Activated effector memory CD4-positive, alpha-beta T cell treated with Interleukin-2 at 50 U/mL for 16 hours (primary cell): Measurements from ENCODE around the gene WNT5A.

Experiments used
- DNase-seq: peaks from one replicate; pipeline ENCODE4 v3.0.0-alpha.2; 2020

Gene WNT5A

GRCh38 chr3:55480911-55481743, 6.0 kb downstream of the WNT5A start:
- DNase-seq, result no peak

- no peak for DNase-seq
These were observed 9.5 kb downstream of the WNT5A start for GRCh38 chr3:55477306-55478303.

- no peak for DNase-seq
These were observed 10.6 kb downstream of the WNT5A start for GRCh38 chr3:55476515-55476914.

- no peak for DNase-seq
These were observed 12.9 kb downstream of the WNT5A start for GRCh38 chr3:55474213-55474632.

GRCh38 chr3:55473788-55474187, 13.3 kb downstream of the WNT5A start:
- DNase-seq, result no peak

GRCh38 chr3:55471522-55472280, 15.4 kb downstream of the WNT5A start:
- no peak for DNase-seq

GRCh38 chr3:55471084-55471483, 16.0 kb downstream of the WNT5A start:
- no peak for DNase-seq

- DNase-seq, result no peak
These were observed 17.1 kb downstream of the WNT5A start for GRCh38 chr3:55469957-55470526.

GRCh38 chr3:55468251-55468650, 18.9 kb downstream of the WNT5A start:
- no peak for DNase-seq

- DNase-seq, result no peak
These were observed 20.0 kb downstream of the WNT5A start for GRCh38 chr3:55467099-55467498.

GRCh38 chr3:55466526-55466925, 20.6 kb downstream of the WNT5A start:
- no peak for DNase-seq

GRCh38 chr3:55461896-55462295, 25.2 kb downstream of the WNT5A start:
- DNase-seq, result no peak

GRCh38 chr3:55459838-55460237, 27.3 kb downstream of the WNT5A start:
- DNase-seq, result no peak

- no peak for DNase-seq
These were observed 28.8 kb downstream of the WNT5A start for GRCh38 chr3:55458181-55458790.

GRCh38 chr3:55455915-55456314, 31.2 kb downstream of the WNT5A start:
- DNase-seq, result no peak

GRCh38 chr3:55454611-55455010, 32.5 kb downstream of the WNT5A start:
- no peak for DNase-seq

GRCh38 chr3:55453886-55454496, 33.1 kb downstream of the WNT5A start:
- no peak for DNase-seq

GRCh38 chr3:55452886-55453285, 34.2 kb downstream of the WNT5A start:
- no peak for DNase-seq

- DNase-seq, result no peak
These were observed 37.6 kb downstream of the WNT5A start for GRCh38 chr3:55449527-55449926.

GRCh38 chr3:55446850-55447249, 40.3 kb downstream of the WNT5A start:
- no peak for DNase-seq

- no peak for DNase-seq
These were observed 41.6 kb downstream of the WNT5A start for GRCh38 chr3:55445551-55445950.

- DNase-seq, result no peak
These were observed 43.8 kb downstream of the WNT5A start for GRCh38 chr3:55443346-55443745.
